HG03097 (cell line): ENCODE results near the gene AKR1C1.
"Not testable (repeated sequence)": the region's sequence is repeated elsewhere in the genome, so short reads cannot be mapped to it uniquely, and the experiment has no call there.

Source experiments
- ATAC-seq: cut with Tn5 transposase; IDR thresholded peaks from one replicate; pipeline ENCODE4 v1.9.1; 2021; ENCODE audit not compliant: unreplicated experiment, low FRiP score

Gene AKR1C1

GRCh38 chr10:4981722-4982471 is 18.7 kb downstream of the AKR1C1 start:
- ATAC-seq = no peak

- no peak for ATAC-seq
Observed at GRCh38 chr10:4982764-4983226, 19.6 kb downstream of the AKR1C1 start.

DNA sequence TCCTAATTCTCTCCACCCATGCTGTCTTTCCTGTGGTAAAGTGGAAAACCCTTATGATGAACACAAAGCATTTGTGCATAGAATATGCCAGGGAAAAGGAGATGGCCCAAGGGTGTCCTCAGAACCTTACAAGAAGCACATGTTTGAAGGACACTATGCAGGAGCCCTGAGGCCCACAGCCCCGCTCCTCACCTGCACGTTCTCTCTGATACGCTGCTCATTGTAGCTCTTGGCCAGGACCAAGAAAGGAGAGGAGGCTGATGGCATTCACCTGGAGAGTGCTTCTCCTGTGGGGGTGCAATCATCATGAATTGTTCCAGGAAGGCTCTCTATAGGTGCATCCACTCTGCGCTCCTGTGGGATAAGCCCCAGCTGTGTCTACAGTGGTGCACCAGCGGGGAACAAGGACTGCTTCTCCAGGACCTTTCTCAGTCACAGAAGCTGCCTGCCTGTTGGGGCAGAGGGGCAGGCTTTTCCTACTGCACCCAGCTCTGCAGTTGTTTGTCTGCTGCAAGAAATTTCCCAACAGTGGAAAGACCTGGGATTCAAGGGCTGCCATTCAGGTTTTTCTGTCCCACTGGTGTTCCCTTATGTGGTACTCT is 20.5 kb downstream of the AKR1C1 start:
- no peak for ATAC-seq

DNA sequence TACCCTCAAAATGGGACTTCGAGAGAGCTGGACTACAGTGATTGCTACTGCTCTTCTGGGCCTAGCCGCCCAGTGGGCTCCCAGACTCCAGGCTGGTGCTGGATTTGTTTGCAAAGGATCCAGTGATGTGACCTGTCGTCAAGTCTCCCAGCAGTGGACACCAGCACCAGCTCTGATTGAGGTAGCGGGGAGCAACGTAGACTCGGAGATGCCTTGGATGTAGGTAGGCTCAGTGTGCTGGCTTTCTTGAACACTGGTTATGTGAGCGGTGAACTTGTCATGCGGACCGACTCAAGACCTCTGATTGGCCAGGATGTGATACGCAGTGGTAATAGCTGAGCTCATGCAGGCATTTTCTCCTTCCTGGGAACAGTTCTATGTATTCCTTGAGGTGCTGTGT is 21.0 kb downstream of the AKR1C1 start:
- no peak for ATAC-seq

GRCh38 chr10:4984971-4985594 is 21.9 kb downstream of the AKR1C1 start:
- ATAC-seq = no peak

DNA sequence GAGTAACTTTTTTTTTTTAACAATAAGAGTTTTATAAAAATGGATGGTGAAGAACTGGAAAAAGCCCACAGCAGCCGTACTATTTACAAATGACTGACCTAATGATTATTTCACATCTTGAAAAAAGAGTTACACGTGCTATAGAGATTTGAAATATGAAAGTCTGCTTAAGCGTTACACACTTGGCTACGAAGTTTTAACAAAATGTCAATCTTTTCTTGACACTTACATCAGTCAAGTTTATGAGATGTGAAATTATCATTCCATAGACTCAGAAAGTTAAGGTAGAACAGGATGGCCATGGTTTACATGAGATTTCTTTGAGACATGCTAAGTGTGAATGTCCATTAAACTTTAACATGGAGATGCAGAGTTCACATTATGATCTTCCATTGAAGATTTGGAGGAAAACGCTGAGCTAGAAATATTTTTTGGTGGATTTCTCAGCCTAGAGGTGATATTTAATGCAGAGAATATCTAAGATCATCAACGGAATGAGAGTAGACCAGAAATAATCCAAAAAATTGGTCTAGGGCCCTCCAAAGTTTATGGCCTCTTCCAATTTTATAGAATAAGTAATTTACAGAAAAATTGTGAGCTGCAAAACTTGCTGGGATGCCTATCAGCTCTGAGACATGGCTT is 24.9 kb downstream of the AKR1C1 start:
- not testable (repeated sequence) for ATAC-seq

GRCh38 chr10:4990217-4990616 is 27.0 kb downstream of the AKR1C1 start:
- no peak for ATAC-seq

- not testable (repeated sequence) for ATAC-seq
Observed at GRCh38 chr10:4991463-4991862, 28.2 kb downstream of the AKR1C1 start.

DNA sequence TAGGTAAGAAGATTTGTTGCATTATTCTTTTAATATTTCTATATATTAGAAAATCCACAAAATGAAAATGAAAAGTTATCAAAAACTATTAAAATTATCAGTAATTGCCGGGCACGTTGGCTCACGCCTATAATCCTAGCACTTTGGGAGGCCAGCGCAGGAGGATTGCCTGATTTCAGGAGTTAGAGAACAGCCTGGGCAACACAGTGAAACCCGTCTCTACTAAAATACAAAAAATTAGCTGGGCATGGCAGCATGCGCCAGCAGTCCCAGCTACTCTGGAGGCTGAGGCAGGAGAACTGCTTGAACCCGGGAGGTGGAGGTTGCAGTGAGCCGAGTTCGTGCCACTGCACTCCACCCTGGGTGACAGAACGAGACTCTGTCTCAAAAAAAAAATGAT is 29.3 kb downstream of the AKR1C1 start:
- not testable (repeated sequence) for ATAC-seq

- ATAC-seq = not testable (repeated sequence)
Observed at GRCh38 chr10:4994260-4994659, 31.0 kb downstream of the AKR1C1 start.

- ATAC-seq = no peak
Observed at GRCh38 chr10:4998671-4999070, 35.5 kb downstream of the AKR1C1 start.

DNA sequence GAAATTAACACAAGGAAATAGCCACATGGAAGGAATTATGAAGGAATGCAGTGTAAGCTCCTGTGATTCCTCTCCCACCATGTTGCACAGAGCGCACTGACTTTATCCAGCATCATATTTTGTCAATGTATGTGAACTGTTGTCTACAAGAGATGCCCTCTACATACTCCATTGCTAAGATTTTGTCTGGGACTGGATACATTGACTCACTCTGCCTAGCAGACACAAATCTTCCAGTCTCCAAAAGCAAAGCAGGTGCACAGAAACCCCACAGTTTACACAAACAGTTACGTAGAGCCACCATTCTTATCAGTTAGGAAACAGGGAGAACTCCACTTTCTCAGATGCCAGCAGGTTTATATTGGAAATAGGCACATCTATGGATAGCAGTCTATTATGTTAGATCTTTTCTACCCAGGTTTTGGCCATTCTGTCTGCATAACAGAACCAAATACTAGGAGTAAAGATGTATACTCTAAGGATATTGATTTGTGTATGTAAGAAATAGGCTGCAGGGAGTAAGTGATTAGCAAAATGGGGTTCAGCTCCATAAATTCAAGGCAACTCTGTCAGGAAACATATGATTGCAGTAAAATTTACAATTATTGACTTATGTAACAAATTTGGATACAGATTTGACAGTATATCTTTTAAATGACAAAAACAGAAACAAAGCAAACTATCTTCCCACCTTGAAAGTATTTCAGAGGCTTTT is 39.0 kb downstream of the AKR1C1 start:
- ATAC-seq = no peak

DNA sequence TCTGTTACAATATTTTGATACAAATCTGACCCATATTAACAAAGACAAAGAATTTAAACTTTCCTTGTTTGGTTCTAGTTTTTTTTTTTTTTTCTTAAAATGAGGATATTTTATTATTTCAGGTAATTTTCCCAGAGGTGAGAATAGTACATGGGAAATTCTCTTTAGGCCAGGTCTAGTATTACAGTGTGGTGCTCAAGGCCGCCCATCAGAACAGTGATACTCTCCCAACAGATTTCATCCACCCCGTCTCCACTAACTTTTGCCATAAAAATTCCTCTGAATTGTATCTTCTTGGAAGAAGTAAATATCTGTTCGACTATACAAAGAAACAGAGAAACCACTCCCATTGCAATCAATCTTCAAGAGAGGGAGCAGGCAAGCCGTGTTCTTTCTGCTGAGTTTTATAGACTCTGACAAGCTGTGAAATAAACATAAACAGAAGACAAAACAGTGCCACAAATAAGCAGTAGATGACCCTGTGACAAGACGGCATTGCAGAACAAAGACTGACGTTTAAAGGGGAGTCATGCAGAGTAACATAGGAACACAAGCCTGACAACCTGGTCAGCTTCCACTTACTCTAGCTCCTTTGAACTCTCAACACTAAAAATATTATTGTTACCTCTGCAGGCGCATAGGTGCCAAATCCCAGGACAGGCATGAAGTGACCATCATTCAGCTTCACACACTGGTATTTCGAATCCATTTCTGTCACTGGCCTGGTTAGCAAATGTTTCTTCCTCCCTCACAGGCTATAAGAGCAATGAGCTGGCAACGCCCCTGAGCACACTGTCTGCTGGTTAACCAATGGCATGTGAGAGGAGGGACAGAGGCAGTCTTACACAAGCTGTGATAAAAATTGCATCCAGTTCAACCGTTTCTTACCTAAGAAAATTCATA is 40.2 kb downstream of the AKR1C1 start, which contains the start of gene AKR1C2:
Gene AKR1C2, minus strand, starts transcription at position 731 of the 903 bp plus-strand sequence. Its CDS starts 22 bp downstream, at position 709.
- ATAC-seq = not testable (repeated sequence)

GRCh38 chr10:5004030-5004385 is 40.8 kb downstream of the AKR1C1 start:
- not testable (repeated sequence) for ATAC-seq

- ATAC-seq = not testable (repeated sequence)
Observed at GRCh38 chr10:5004501-5004900, 41.3 kb downstream of the AKR1C1 start.

- not testable (repeated sequence) for ATAC-seq
Observed at GRCh38 chr10:5008857-5009548, 45.8 kb downstream of the AKR1C1 start.

DNA sequence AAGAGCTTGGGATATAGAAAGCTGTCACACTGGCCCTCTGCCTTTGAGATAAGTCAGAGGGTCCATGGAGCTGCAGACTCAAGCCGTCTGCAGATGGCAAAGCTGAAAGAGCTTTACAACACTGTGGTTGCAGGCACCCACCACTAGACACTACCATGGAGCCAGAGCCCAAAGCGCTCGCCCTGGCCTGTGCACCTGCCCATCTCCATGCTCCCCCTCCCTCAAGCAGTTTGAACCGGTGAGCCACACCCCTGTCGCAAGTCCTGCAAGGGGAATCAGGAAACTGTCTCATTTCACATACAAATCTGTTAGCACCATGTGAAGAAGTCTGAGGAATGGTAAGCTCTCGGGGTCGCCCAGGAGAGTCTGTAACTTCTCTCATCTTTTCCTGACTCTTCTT is 46.8 kb downstream of the AKR1C1 start:
- ATAC-seq = not testable (repeated sequence)

DNA sequence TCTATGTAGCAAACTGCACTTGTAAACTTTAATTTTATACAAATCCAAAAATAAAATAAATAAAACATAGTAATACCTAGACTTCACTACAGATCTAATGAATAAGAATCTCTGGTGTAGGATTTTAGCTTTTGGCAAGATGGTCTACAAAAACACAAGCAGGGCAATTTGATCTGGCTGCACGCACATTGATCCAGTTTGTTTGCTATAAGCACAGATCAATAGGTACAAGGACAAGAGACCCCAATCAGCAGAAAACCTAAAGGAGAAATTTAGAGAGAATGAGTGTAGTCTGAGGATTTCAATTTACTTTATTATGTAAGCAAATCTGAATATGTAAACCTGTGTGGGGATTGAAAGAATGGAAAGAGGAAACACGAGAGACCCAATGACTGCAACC is 48.2 kb downstream of the AKR1C1 start:
- not testable (repeated sequence) for ATAC-seq

DNA sequence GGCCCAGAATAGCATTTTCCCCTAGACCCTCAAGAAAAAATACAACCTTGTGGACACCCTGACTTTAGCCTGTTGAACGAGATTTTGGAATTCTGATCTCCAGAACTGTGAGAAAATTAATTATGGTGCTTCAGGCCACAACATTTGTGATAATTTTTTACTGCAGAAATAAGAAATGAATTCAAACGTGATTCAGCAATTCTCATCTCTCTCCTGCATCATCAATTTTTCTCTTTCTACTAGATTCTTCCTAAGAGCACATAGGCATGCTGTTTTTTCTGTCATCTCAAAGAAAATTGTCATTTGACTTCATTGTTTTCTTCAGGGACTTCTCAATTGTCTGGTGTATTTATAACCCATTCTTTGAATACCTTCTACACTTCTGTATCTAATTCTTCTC is 49.4 kb downstream of the AKR1C1 start:
- ATAC-seq = no peak
